NCI-H1436 (cell line): ENCODE results near the gene MMRN1.

Source experiments
- DNase-seq: peaks from one replicate; lab custom pipeline; 2025; lab: John Stamatoyannopoulos, UW

The MMRN1 gene

DNA sequence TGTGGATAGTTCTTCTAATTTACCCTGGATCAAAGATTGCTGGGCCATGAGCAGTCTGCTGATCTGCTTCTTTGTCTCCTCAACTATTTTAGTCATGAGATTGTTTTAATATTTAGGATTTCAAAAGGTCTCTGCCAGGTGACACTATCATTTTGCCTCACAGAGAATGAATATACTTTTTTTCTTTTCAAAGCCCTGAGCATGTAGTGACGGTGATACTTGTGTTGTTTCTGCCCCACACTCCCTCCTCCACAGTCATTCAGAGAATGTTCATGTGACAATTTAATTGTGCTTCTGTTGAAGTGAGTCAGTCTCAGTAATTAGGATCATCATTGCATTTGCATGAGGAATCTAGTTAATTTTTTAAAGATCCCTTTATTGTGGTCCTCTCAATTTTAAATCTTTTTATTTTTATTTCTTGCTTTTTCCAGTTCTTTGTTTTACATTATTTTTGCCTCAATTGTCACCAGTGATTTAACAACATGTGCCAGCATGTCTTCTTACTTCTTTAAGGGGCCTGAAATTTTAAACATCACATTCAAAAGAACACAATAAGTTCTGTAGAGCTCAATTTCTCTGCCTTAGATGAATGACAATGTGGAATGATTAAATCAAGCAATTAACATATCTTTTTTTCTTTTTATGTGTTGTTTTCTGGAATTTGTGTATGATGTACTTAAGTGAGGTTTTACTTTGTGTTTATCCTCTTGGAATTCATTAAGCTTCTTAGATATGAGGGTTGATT, 12.3 kb downstream of the MMRN1 start:
- DNase-seq, result peak; percentile 25

DNA sequence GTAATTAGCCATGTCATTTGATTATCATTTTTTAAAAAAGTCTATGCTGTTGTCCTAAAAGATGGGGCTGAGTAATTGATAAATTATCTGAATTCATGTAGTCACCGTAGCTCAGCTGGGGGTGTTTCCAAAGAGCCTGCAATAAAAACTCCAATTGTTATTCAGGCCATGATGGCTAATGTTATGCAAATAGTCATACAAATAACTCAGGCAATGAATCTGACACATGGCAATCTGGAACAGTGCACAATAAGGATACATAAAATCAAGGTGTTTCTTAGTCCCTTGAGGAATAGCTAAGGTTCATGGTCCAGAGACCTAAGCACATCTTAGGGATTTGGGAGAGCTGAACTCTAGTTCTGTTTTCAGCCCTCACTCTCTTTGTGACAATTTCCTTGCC, 15.2 kb downstream of the MMRN1 start:
- no peak for DNase-seq

DNA sequence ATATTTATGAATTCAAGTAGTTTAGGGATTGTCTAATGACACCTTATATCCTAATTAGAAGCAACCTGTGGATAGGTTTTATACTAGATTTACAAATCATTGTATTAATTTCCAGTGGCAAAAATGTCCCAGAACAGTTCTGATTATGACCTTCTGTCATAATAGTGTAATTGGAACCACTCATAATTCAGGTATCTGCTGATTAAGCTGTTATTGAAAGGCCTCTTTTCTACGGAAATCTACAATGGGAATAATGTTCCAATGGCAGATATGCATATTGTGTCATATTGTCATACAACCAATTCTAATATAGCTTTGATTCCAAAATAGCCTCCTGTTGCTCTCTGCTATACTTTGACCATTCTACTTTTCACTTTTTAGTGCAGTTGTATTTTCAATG, 19.0 kb downstream of the MMRN1 start:
- DNase-seq, result no peak

DNA sequence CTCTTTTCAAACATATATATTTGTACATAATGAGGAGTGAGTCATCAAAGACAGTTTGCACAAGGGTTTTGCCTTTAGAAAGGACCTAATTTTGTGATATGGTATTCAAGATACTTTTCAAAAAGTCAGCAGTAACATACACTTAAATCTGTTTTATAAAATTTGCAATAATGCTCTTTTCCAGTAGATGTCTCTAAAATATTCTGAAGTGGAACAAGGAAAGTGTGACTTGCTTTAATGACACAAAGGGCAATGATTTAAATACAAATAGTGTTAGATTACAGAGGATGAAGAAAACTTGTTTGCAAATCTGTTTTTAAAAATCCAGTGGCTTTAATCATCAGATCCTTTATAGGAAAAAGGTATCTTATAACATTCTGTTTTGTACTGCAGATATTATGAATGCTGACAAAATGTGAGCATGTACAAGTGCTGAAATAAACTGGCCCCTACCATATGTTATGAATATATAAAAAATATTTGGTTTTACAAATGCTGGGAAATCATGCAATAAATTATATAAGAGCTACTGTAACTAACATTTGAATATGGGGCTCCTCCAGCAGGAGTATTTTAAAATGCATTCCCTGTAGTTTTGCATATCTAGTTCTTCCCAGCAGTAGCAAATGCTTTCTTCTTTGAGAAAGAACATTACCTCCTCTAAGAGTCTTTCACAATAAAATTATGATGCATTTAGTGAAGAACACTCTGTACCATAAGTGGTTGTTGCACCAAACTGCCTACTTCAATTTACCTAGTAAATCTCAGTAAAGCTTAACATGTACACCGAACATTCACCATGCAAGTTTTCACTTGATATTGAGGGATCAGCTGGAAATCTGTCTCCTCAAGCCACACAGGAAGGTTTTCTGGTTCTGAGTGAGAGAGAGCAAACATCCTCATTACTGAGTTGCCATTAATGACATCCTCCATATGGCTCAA, 20.2 kb downstream of the MMRN1 start:
- DNase-seq, result no peak

DNA sequence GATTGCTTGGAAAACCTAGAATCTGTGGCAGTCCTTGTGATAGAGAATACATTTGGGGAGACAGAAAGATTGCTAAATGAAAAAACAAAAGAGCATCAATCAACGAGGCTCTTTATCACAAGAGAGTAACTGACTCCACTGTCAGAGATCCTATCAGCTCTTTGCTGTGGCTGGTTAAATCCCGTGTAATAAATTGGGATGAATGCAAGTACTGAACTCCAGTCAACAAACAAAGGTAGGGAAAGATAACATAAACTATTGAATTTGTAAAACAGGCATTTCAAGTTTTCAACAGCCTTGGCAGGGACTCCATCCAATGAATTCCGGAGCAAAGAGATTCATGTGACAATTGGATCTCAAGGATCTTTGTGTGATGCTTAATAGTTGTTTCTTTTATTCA, 21.3 kb downstream of the MMRN1 start:
- DNase-seq, result no peak

DNA sequence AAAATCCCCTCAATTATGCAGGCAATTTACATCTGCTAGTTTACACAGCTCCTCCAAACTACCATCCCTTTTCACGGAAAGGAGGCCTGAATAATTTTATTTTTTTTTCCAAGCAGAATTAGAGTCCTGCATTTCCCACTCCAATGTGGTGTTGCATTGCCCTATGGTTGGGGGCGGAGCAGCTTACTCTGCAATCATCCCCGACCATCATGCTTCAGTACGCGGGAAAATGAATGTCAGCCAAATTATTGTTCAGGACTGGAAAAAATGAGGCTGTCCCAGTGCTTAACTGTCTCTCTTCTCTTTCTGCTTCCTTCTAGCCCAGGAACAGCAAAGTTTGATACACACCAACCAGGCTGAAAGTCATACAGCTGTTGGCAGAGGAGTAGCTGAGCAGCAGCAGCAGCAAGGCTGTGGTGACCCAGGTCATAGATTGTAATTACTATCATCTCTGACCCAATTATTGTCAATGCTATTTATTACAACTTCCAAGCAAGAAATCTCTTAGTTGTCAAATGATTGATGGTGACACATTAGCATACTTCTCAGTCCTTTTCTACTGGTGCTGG, 28.3 kb downstream of the MMRN1 start:
- DNase-seq, result no peak

DNA sequence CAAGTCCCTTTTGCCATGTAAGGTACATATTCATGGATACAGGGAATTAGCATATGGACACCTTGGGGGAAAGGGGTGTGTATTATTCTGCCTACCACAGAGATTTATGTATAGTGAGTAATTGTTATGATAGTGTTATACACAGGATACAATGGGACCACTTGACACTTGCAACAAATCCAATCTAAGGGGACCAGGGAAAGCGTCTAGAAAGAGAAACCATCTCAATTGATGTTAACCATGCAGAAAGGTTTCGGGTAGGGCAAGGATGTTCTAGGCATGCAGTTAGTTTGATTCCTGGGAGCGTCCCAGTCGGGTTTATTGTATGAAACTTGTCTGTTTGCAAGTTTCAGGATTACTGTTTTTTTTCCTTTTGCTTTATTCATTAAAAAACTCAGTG, 34.2 kb downstream of the MMRN1 start:
- DNase-seq, result no peak

DNA sequence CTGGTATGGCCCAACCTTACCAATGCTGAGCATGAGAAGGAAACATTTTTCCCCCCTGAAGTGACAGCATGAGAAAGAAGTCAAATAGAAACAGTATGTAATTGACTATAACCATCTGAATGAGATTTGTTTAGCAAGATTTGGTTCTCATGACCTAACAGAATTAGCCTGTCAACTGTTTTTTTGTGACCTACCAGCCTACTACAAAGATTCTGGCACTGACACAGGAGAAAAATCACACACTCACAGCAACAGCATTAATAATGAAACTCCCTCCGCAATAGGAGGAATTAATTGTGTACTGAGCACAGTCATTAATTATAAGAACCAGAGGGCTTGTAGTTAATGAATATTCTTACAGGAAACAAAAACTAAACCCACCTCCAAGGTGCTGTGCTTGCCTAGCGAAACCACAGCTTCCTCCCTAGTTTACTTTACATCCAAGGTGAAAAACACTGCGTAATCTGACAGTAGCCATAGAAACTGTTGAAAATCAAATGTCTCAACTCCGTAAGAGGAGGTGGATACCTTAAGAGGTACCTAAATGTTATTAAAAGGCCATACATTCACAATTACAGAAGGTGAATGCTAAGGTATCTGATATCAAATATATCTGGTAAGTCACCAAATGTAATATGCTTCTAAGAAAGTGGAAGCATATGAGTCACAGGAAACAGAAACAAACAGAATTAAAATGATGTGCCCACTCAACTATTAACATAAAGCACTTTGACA, 34.9 kb downstream of the MMRN1 start:
- DNase-seq, result no peak

DNA sequence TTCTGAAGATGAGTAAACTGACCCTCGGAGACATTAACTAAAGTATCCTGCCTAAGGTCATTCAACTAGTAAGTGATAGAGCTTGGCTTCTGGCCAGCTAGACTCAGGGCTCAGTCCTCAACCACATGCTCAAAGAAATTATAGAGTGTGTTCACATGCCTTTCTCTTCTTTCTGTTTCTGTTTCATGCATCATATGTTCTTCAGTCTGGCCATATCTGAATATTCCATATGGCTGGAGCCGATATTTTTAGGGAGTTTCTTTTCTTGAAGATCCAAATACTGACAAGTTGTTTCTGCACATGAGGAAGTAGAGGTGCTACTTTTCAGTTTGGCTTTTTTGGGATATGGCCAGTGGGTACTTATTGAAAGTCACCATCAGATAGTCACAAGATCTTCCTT, 44.9 kb downstream of the MMRN1 start:
- no peak for DNase-seq

DNA sequence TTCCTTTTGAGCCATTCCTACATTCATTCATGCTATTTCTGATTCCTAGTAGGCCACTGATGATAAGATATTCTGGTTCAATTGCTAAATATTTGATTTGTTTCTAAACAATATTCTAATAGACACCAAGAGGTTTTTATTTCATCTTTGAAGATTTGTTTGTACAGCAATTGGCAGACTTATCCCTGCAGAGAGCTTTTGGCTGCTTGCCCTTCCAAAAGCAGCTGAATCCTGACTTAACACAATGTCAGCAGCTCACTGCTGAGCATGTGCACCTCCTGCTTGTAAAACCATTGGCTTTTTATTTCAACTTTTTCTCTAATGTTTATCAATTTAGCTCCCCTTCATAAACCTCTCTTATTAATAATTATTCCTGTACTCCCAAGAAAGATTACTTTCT, 45.3 kb downstream of the MMRN1 start:
- DNase-seq, result peak; percentile 47

DNA sequence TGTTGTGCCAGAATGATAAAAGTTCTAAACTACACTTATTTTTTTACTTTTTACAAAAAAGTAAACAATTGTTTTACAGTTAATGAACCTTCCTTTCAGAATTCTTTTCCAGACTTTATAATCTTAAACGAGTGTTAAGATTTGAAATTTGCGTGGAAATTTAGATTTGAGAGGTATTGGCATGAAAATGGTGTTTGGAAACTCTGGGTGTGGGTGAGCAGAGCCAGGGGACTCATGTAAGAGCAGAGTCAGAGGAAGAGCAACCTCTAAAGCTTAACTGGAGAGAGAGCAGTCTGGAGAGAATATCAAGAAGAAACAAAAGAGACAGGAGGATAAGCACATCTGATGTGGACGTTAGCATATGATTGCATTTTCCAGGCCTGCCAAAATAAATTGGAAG, 48.2 kb downstream of the MMRN1 start:
- DNase-seq, result no peak

DNA sequence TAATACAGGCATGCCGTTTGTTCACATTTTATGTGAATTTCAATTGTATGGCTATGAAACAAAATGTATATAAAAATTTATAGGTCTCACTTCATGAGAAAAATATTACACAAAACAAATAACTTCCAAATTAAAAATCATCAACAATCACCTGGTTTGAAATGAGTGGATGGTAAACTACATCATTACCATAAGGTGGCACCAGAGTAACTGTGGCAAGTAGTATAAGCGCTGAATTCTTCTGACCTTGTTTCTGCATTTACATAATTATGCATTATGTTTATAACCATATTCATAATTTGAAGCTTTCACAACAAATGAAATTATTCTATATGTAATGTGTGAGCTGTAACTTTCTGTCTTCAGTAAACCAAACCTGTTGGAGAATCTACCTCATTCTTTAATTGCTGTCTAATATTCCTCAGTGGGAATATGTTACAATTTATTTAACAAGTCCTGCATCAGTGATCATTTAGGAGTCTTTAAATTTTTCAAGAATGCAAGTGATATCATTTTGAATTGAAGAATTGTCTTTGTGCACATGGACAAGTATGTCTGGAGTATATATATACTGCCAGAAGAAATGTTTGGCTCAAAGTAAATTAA, 55.2 kb downstream of the MMRN1 start:
- DNase-seq, result no peak

DNA sequence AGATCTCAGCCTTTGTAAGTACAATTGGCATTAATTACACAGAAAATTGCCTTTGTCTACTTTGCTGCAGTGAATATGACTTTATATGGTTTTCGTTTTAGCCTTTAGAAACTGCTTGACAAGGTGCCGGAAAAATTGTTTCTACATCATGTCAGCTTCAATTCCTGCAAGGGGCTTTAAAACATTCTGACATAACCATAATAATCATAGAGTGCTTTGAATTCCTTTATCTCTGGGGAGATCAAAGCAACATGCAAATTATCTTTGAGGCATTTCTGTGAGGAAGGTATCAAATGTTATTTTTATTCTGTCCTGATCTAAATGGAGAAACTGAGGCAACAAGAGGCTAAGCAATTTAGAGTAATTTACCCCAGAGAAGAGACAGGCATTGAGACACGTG, 57.8 kb downstream of the MMRN1 start:
- no peak for DNase-seq

DNA sequence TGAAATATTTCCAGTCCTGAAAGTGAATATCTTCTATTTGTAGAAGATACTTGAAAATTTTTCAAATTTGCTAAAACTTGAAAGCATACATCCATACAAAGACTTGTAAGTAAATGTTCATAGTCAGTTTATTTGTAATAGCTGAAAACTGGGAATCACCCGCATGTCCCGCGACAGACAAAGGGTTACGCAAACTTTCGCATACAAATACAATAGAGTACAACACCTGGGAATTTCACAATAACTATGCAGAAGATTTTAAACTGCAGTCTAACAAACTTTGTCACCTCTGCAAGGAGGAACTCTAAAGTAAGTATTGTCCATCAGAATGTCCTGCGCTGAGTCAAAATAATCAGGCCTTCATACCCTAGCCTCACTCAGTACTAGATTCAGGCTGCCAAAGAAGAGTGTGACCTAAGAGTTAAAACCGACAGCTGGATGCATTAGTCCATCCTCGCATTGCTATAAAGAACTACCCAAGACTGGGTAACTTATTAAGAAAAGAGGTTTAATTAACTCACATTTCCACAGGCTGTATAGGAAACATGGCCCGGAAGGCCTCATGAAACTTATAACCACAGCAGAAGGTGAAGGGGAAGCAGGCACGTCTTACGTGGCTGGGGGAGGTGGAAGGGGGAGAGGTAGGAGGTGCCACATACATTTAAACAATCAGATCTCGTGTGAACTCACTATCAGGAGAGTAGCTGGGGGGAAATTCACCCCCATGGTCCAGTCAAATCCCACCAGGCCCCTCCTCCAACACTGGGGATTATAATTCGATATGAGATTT, 60.4 kb downstream of the MMRN1 start:
- DNase-seq, result no peak

DNA sequence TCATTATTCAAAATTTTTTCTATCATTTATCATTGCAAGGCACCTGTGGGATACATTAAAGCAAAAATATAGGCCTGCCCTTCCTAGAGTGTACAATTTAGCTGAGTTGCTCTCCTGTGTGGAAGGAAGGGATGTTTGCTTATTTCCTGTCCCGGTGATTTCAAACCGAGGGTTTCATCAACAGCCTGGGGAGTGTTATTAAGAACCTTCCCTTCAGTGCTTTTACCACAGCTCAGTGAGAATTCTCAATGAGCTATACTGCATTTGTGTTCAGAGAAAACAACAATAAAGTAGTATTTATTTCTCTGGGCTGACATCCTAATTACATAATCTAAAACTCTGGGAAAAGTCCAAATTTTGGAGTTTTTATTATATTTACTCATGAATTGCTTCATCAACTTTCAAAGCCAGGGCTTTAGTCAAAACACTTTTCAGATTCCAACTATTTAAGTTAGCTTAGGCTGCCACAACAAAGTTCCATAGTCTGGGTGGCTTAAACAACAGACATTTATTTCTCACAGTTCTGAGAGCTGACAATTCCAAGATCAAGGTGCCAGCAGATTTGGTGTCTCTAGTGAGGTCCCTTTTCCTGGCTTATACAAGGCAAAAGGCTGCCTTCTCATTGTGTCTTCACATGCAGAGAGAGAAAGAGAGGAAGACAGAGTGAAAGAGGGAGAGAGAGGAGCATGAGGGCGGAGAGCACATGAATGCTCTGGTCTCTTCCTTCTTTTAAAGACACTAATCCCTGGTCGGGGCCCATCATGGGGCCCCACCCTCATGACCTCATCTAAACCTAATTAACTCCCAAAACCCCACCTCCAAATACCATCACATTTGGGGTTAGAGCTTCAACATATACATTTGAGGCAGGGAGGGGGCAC, 62.6 kb downstream of the MMRN1 start:
- DNase-seq, result no peak

DNA sequence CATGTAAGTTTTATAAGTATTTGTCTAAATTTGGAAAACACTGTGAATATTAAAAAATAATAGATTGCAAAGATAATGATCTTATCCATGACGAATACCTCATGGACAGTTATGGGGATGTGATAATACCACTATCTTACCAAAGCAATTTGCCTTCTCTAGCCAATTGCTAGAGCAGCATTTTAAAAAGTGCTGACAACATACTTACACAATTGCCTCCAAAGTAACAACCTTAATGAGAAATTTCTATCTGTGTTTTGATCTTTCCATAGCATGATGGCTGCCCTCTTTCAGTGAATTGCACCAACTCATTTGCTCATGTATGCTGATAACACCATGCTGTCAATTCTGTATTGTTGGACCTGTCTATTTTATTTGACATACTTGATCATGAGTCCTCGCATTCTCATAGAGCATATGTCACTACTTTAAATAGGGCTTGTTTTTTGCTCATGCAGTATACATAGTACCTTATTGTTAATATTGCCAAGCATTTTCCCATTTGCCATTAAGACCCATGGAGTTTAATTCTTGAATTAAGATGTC, 87.2 kb downstream of the MMRN1 start:
- no peak for DNase-seq

DNA sequence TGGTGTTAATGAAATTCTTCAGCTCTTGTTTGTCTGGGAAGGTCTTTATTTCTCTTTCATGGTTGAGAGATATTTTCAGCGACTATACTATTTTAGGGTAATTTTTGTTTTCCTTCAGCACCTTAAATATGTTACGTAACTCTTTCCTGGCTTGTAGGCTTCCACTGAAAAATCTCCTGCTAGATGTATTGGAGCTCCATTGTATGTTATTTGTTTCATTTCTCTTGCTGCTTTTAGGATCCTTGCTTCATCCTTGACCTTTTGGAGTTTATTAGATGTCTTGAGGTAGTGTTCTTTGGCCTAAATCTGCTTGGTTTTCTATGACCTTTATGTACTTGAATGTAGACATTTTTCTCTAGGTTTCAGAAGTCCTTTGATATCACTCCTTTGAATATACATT, 93.6 kb downstream of the MMRN1 start:
- no peak for DNase-seq

DNA sequence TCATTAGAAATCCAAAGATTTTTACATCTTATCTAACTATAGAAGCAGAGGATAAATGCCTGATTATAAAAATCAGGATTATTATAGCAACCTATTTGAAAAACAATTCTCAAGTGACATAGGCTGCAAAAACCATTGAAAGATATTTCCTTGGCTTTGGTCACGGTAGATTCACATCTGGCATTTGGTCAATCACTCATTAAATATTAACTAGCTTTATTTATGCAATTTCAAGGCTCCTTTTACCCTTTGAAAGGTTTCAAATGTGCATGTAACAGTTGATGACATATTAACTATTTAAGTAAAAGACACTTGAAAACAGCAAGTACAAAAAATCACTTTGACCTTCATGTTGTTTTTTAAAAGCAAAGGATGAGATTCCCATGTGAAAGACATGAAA, 98.1 kb downstream of the MMRN1 start:
- DNase-seq, result no peak

DNA sequence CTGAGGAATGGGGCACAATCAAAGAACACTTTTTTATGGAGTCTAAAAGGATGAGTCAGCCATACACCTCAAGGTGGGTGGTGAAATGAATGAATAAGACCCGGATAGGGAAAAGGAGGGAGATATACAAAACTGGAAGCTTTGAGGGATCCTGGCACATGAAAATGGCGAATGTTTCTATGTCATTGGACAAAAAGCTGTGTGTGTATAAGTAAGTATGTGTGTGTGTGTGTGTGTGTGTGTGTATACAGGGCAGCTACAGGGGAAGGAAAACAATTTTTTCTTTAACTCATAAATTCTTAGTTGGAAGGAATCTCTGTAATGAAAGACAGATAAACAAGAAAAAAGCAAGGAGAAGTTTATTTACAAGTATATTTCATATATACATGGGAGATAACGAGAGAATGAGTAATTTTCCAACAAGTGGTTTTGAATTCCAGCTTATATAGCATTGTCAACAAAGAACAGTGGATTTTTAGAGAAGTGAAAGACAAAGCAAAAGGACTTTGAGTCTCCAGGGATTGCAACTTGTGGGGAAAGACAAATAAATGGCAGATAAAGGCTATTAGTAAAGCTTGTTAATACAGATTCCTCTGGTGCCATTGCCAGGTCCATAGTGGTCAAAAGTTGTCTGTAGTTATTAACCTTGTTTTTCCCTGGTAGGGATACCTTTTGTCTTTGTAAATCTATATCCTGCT, 99.7 kb downstream of the MMRN1 start:
- no peak for DNase-seq
